Measurements from ENCODE around the gene PIGR.

Gene PIGR

GRCh38 chr1:206963119-206963712, 16.9 kb upstream of the PIGR start:
- Histone ChIP-seq H3K4me3 (ENCODE audit: severe bottlenecking) (no peak overlapping the region), H3K27me3 (ENCODE audit: insufficient read depth, poor library complexity, severe bottlenecking) (no peaks in the 10 kb centered on the region), H3K27ac (ENCODE audit: poor library complexity, severe bottlenecking) (no peak overlapping the region), H3K36me3 (ENCODE audit: low read depth) (no peaks in the 10 kb centered on the region), H3K4me1 (ENCODE audit: insufficient read depth, poor library complexity, severe bottlenecking) (peaks cover 9% of the 10 kb centered on the region), H3K9me3 (ENCODE audit: severe bottlenecking) (no peaks in the 10 kb centered on the region)
- ATAC-seq (ENCODE audit: low read depth) (no peak), DNase-seq (ENCODE audit: low spot score) (no peak)
- no peak for TF ChIP-seq CTCF (IDR thresholded peaks at IDR 0.05; ENCODE audit: poor library complexity, severe bottlenecking)

GRCh38 chr1:206962272-206962671, 16.0 kb upstream of the PIGR start:
- H3K27ac ChIP-seq (ENCODE audit: poor library complexity, severe bottlenecking): no peak overlapping the region
- TF ChIP-seq CTCF (IDR thresholded peaks at IDR 0.05; ENCODE audit: poor library complexity, severe bottlenecking): no peak
- ATAC-seq (ENCODE audit: low read depth): no peak

GRCh38 chr1:206961668-206962067, 15.4 kb upstream of the PIGR start:
- H3K27me3 ChIP-seq (ENCODE audit: insufficient read depth, poor library complexity, severe bottlenecking): no peaks in the 10 kb centered on the region
- peaks cover 9% of the 10 kb centered on the region for H3K4me1 ChIP-seq (ENCODE audit: insufficient read depth, poor library complexity, severe bottlenecking)
- no peaks in the 10 kb centered on the region for H3K9me3 ChIP-seq (ENCODE audit: severe bottlenecking)
- ATAC-seq (ENCODE audit: low read depth) (peak; percentile 89), DNase-seq (ENCODE audit: low spot score) (no peak)
- no peak overlapping the region for H3K27ac ChIP-seq (ENCODE audit: poor library complexity, severe bottlenecking)
- no peak for TF ChIP-seq CTCF (IDR thresholded peaks at IDR 0.05; ENCODE audit: poor library complexity, severe bottlenecking)
- H3K4me3 ChIP-seq (ENCODE audit: severe bottlenecking): no peak overlapping the region
- H3K36me3 ChIP-seq (ENCODE audit: low read depth): no peaks in the 10 kb centered on the region

More at GRCh38 chr1:206962272-206962671, 16.0 kb upstream of the PIGR start:
- no peak for DNase-seq (ENCODE audit: low spot score)
- Histone ChIP-seq H3K4me3 (ENCODE audit: severe bottlenecking) (no peak overlapping the region), H3K36me3 (ENCODE audit: low read depth) (no peaks in the 10 kb centered on the region), H3K9me3 (ENCODE audit: severe bottlenecking) (no peaks in the 10 kb centered on the region), H3K27me3 (ENCODE audit: insufficient read depth, poor library complexity, severe bottlenecking) (no peaks in the 10 kb centered on the region), H3K4me1 (ENCODE audit: insufficient read depth, poor library complexity, severe bottlenecking) (peaks cover 9% of the 10 kb centered on the region)

- no peak overlapping the region for H3K4me3 ChIP-seq (ENCODE audit: severe bottlenecking)
- H3K27me3 ChIP-seq (ENCODE audit: insufficient read depth, poor library complexity, severe bottlenecking): no peaks in the 10 kb centered on the region
- peaks cover 9% of the 10 kb centered on the region for H3K4me1 ChIP-seq (ENCODE audit: insufficient read depth, poor library complexity, severe bottlenecking)
- H3K27ac ChIP-seq (ENCODE audit: poor library complexity, severe bottlenecking): no peak overlapping the region
- no peak for TF ChIP-seq CTCF (IDR thresholded peaks at IDR 0.05; ENCODE audit: poor library complexity, severe bottlenecking)
- H3K36me3 ChIP-seq (ENCODE audit: low read depth): no peaks in the 10 kb centered on the region
- H3K9me3 ChIP-seq (ENCODE audit: severe bottlenecking): no peaks in the 10 kb centered on the region
- ATAC-seq (ENCODE audit: low read depth) (no peak), DNase-seq (ENCODE audit: low spot score) (no peak)
Observed at GRCh38 chr1:206960676-206961386, 14.6 kb upstream of the PIGR start.

- ATAC-seq (ENCODE audit: low read depth) (no peak), DNase-seq (ENCODE audit: low spot score) (no peak)
- Histone ChIP-seq H3K4me1 (ENCODE audit: insufficient read depth, poor library complexity, severe bottlenecking) (peaks cover 9% of the 10 kb centered on the region), H3K9me3 (ENCODE audit: severe bottlenecking) (no peaks in the 10 kb centered on the region), H3K36me3 (ENCODE audit: low read depth) (no peaks in the 10 kb centered on the region), H3K4me3 (ENCODE audit: severe bottlenecking) (no peak overlapping the region), H3K27me3 (ENCODE audit: insufficient read depth, poor library complexity, severe bottlenecking) (no peaks in the 10 kb centered on the region), H3K27ac (ENCODE audit: poor library complexity, severe bottlenecking) (no peak overlapping the region)
- no peak for TF ChIP-seq CTCF (IDR thresholded peaks at IDR 0.05; ENCODE audit: poor library complexity, severe bottlenecking)
Observed at GRCh38 chr1:206958144-206958543, 11.9 kb upstream of the PIGR start.
